ENCODE data around the gene AP1B1.

The AP1B1 gene

GRCh38 chr22:29311464-29312217, 76.7 kb downstream of the AP1B1 start:
- DNase-seq, result no peak

GRCh38 chr22:29310863-29311339, 77.5 kb downstream of the AP1B1 start:
- peak; percentile 90 for DNase-seq

- no peak for DNase-seq
Measured at GRCh38 chr22:29310065-29310862, 78.1 kb downstream of the AP1B1 start.

GRCh38 chr22:29309332-29310064, 78.9 kb downstream of the AP1B1 start:
- peak; percentile 93 for DNase-seq

- DNase-seq, result peak; percentile 73
Measured at GRCh38 chr22:29308791-29309262, 79.5 kb downstream of the AP1B1 start.

GRCh38 chr22:29308148-29308790, 80.1 kb downstream of the AP1B1 start:
- DNase-seq, result no peak

- DNase-seq, result peak; percentile 65
Measured at GRCh38 chr22:29307596-29308147, 80.7 kb downstream of the AP1B1 start.

- DNase-seq, result peak; percentile 88
Measured at GRCh38 chr22:29306835-29307595, 81.4 kb downstream of the AP1B1 start.

GRCh38 chr22:29306175-29306834, 82.1 kb downstream of the AP1B1 start, which contains the start of gene GAS2L1:
Gene GAS2L1 (plus strand): TSS chr22:29306650. CDS start chr22:29308106, 1,456 bp downstream.
- peak; percentile 93 for DNase-seq

- no peak for DNase-seq
Measured at GRCh38 chr22:29305836-29306174, 82.6 kb downstream of the AP1B1 start.

GRCh38 chr22:29302681-29303465, 85.5 kb downstream of the AP1B1 start:
- no peak for DNase-seq

GRCh38 chr22:29302402-29302680, 86.0 kb downstream of the AP1B1 start:
- DNase-seq, result no peak

GRCh38 chr22:29301716-29302401, 86.5 kb downstream of the AP1B1 start:
- no peak for DNase-seq

- DNase-seq, result no peak
Measured at GRCh38 chr22:29300807-29301601, 87.4 kb downstream of the AP1B1 start.

- no peak for DNase-seq
Measured at GRCh38 chr22:29300467-29300806, 87.9 kb downstream of the AP1B1 start.

GRCh38 chr22:29299136-29299900, 89.1 kb downstream of the AP1B1 start:
- DNase-seq, result no peak

- DNase-seq, result no peak
Measured at GRCh38 chr22:29298641-29299040, 89.7 kb downstream of the AP1B1 start.

- DNase-seq, result no peak
Measured at GRCh38 chr22:29292379-29292778, 96.0 kb downstream of the AP1B1 start.
